Adrenal gland (tissue), 12 donors: ENCODE measurements around the gene WWOX. TPM values are rescaled to one million over a fixed set of nuclear protein-coding genes. Genes with fewer than 3 reads are reported as not detected.

ENCODE experiments used
- DNase-seq, 7 donors: peaks; one replicate each; pipeline ENCODE4 v3.0.0-alpha.2; 2019 to 2020
- H3K27ac ChIP-seq, 5 donors: fragments of 200-600 bp; sonication (generic) in 4 of 5; 1 replicate in 3 of 5; 2 replicates in 2 of 5; pipeline versions ENCODE4 v1.5.1 to v1.8.0; 2016 to 2020; ENCODE audit warnings: mild to moderate bottlenecking in 1 of 5
- H3K27me3 ChIP-seq: fragments of 200-600 bp; 2 replicates; pipeline ENCODE4 v1.8.0; 2021
- H3K36me3 ChIP-seq, 2 donors: fragments of 200-600 bp; replicated peaks in 1 of 2; 1 replicate in 1 of 2; 2 replicates in 1 of 2; pipeline versions ENCODE4 v1.5.1 to v1.8.0; 2018 to 2022
- H3K4me1 ChIP-seq, 2 donors: fragments of 200-600 bp; replicated peaks in 1 of 2; 1 replicate in 1 of 2; 2 replicates in 1 of 2; pipeline versions ENCODE4 v1.5.1 to v1.8.0; 2018 to 2021
- H3K4me3 ChIP-seq, 4 donors: fragments of 200-600 bp; sonication (generic) in 3 of 4; one replicate each; pipeline ENCODE4 v1.5.1; 2016 to 2018
- H3K9me3 ChIP-seq, 3 donors: fragments of 200-600 bp; sonication (generic) in 1 of 3; replicated peaks in 1 of 3; 1 replicate in 2 of 3; 2 replicates in 1 of 3; pipeline versions ENCODE4 v1.5.1 to v1.8.0; 2016 to 2021
- CTCF ChIP-seq, 6 experiments: fragments of 450-650 bp in 4 of 6; fragments of 200-600 bp in 2 of 6; sonication (generic) in 1 of 6; IDR thresholded peaks; 1 replicate in 5 of 6; 2 replicates in 1 of 6; pipeline versions ENCODE4 v1.5.1 to v1.8.0; 2016 to 2021; ENCODE audit warnings: antibody characterized with exemption in 6 of 6, mild to moderate bottlenecking in 2 of 6, moderate library complexity in 1 of 6
- POLR2A ChIP-seq, 2 donors: fragments of 450-650 bp; IDR thresholded peaks; one replicate each; pipeline ENCODE4 v1.6.1; 2017; ENCODE audit warnings: antibody characterized with exemption in 2 of 2, mild to moderate bottlenecking in 2 of 2, moderate library complexity in 1 of 2
- WGBS, 4 donors: extraction: QIAGEN DNeasy Blood & Tissue Kit in 2 of 4; methylation state at CpG; one replicate each; pipeline versions ENCODE4 v1.1.5 to v1.1.7; 2013 to 2017; 5-methylcytosine and 5-hydroxymethylcytosine counted together
- intact Hi-C, 2 donors: fragments of 100-400 bp; cut with DNase I; formaldehyde crosslinking; loops; one replicate each; pipeline versions ENCODE4 v1.14.1 to v1.15.0; 2022 to 2023
- polyA plus RNA-seq, 3 donors: library from polyadenylated mRNA; stranded (reverse); fragments of 200-250 nt in 2 of 3; fragments of 350-450 nt in 1 of 3; fragmentation: Illumina TruSeq in 1 of 3; extraction: RNeasy Lipid Tissue Mini Kit (QIAGEN cat#74804) in 1 of 3; gene quantifications; one replicate each; pipeline ENCODE4 v1.2.3, GENCODE V29; 2013 to 2014
- total RNA-seq, 9 donors: library from RNA; depleted of rRNA in 4 of 9; stranded (reverse); fragments of >200 nt in 4 of 9; fragments of 120-200 nt in 1 of 9; fragmentation: NEBNext Ultra II Directional in 1 of 9; extraction: Animal tissue kit (Norgen Biotek cat#: 25700) in 1 of 9; gene quantifications; one replicate each; pipeline versions ENCODE4 v1.1.0 to v1.2.4, GENCODE V29; 2013 to 2023
- donor health status: healthy with polysubstance abuse.
- donor health status: Bipolar disorder and iron deficiency.
- donor health status: DM: yes; HTN: yes; CAD: no.
- donor health status: DM: no; HTN: no; CAD: no.
- donor health status: DM: no; HTN: no; CAD: no.
- donor health status: DM: yes; HTN: yes; CAD: no.

Gene WWOX
- total and polyA plus RNA-seq, 12 donors: 11.8 to 74.6 (median 20.5) TPM

GRCh38 chr16:78877114-78877655, 777.7 kb downstream of the WWOX start:
- Histone ChIP-seq H3K27me3 (no peaks in the 10 kb centered on the region), H3K27ac (no peak overlapping the region), H3K4me1 (no peaks in the 10 kb centered on the region), H3K9me3 (no peaks in the 10 kb centered on the region), H3K36me3 (no peaks in the 10 kb centered on the region), H3K4me3 (no peak overlapping the region)
- DNase-seq: no peak
- intact Hi-C loops: no loop called here
- no peak for TF ChIP-seq POLR2A (IDR thresholded peaks at IDR 0.05)
- TF ChIP-seq CTCF (IDR thresholded peaks at IDR 0.05): no peak
- WGBS, 4 donors: 73 to 96% (median 77%) methylated on average over 5 to 6 of the region's 6 CpGs

- intact Hi-C loops: no loop called here
- Histone ChIP-seq H3K4me1 (no peaks in the 10 kb centered on the region), H3K27me3 (no peaks in the 10 kb centered on the region), H3K36me3 (no peaks in the 10 kb centered on the region), H3K9me3 (no peaks in the 10 kb centered on the region), H3K27ac (no peak overlapping the region), H3K4me3 (no peak overlapping the region)
- DNase-seq: no peak
- TF ChIP-seq CTCF (IDR thresholded peaks at IDR 0.05) (no peak), POLR2A (IDR thresholded peaks at IDR 0.05) (no peak)
Observed at GRCh38 chr16:78878570-78878969, 779.1 kb downstream of the WWOX start.

GRCh38 chr16:78879011-78879410, 779.6 kb downstream of the WWOX start:
- DNase-seq: no peak
- Histone ChIP-seq H3K4me3 (no peak overlapping the region), H3K27me3 (no peaks in the 10 kb centered on the region), H3K4me1 (no peaks in the 10 kb centered on the region), H3K27ac (no peak overlapping the region), H3K36me3 (no peaks in the 10 kb centered on the region), H3K9me3 (no peaks in the 10 kb centered on the region)
- WGBS, 4 donors: 83 to 92% (median 89%) methylated on average over 5 of the region's 5 CpGs
- no peak for TF ChIP-seq CTCF (IDR thresholded peaks at IDR 0.05)
- intact Hi-C loops: no loop called here

GRCh38 chr16:78882150-78882549, 782.7 kb downstream of the WWOX start:
- Histone ChIP-seq H3K4me1 (no peaks in the 10 kb centered on the region), H3K4me3 (no peak overlapping the region), H3K27me3 (no peaks in the 10 kb centered on the region), H3K9me3 (no peaks in the 10 kb centered on the region), H3K27ac (no peak overlapping the region), H3K36me3 (no peaks in the 10 kb centered on the region)
- intact Hi-C loops: no loop called here
- 89 to 94% (median 91%) methylated on average over 3 of the region's 3 CpGs for WGBS, 4 donors
- no peak for DNase-seq
- TF ChIP-seq POLR2A (IDR thresholded peaks at IDR 0.05) (no peak), CTCF (IDR thresholded peaks at IDR 0.05) (no peak)
